HG02798 (cell line): ENCODE data around the gene ALOX5.
"Not testable (repeated sequence)": the region's sequence is repeated elsewhere in the genome, so short reads cannot be mapped to it uniquely, and the experiment has no call there.

Experiments
- ATAC-seq: cut with Tn5 transposase; IDR thresholded peaks from one replicate; pipeline ENCODE4 v1.9.1; 2021; ENCODE audit warnings: mild to moderate bottlenecking; ENCODE audit not compliant: unreplicated experiment, poor library complexity

The ALOX5 gene

GRCh38 chr10:45373003-45373575 lies 927 bp upstream of the ALOX5 start:
- peak; percentile 41 for ATAC-seq

DNA sequence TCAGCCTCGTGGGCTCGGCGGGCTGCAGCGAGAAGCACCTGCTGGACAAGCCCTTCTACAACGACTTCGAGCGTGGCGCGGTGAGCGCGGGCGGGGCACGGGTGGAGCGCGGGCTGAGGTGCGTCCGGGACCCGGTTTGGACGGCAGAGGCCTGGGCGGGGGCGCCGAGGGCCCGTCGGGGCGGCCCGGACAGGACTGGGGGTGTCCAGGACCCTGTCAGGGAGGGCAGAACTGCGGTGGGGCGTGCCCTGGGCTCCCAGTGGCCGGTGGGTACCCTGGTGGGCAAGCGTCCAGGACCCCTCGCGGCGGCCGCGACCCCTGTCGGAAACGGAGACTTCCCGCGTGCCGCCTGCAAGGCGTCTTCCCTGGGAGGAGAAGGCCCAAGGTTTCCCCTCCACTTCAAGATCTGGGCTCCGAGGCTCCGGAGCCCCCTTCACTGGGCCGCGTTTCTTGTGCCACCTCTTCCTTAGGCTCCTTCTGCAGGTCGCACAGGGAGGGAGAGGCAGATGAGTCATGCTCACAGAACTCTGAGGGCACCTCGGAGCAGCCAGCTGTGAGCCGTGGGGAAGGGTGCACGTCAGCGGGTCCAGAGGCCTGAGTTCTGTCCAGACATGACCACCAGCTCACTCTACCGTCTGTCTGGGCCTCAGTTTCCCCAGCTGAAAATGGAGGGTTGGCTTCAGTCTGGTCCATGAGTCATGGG lies 485 bp downstream of the ALOX5 start:
- peak; percentile 10 for ATAC-seq

- ATAC-seq = no peak
Measured at GRCh38 chr10:45375101-45375500, 1.1 kb downstream of the ALOX5 start.

DNA sequence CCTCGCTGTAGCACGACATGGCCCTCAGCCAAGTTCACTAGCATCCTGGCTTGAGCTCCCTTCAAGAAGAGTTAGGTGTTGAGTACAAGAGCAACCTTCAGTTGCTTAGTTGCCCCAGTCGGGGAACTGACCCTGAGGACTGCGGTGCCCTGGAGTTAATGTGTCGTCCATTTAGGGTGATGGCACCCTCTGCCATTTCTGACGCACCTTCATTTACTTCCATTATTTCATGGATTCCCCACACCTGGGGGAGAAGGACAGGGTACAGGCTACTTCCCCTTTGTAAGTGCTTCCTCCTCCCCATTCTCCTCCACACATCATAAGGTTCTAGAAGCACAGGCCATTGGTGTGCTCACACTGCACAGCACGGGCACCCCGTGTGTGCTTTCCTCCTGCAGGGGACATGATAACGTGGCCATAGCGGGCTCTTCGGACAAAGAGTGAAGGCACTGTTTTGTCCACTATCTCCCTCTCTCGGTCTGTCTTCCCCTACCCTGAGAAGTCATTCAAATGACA lies 1.8 kb downstream of the ALOX5 start:
- ATAC-seq = no peak

GRCh38 chr10:45376371-45376801 lies 2.4 kb downstream of the ALOX5 start:
- ATAC-seq = no peak

DNA sequence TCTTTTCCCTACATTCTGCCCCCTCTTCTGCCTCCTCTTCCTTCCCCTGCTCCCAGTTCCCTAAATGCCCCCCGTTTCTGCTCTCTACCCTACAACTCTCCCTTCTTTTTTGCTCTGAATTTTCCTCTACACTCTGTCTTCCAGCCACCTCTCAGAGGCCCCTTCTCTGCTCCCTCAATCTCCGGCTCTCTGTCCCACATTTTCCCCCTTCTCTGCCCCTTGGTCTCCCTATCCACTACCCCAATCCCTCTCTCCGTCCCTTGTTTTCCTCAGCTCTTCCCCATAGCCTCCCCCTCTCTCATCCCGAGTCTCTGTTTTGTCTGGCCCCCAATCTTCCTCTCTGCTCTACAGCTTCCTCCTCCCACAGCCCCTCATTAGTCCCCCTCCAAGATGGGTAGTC lies 3.3 kb downstream of the ALOX5 start:
- ATAC-seq = no peak

DNA sequence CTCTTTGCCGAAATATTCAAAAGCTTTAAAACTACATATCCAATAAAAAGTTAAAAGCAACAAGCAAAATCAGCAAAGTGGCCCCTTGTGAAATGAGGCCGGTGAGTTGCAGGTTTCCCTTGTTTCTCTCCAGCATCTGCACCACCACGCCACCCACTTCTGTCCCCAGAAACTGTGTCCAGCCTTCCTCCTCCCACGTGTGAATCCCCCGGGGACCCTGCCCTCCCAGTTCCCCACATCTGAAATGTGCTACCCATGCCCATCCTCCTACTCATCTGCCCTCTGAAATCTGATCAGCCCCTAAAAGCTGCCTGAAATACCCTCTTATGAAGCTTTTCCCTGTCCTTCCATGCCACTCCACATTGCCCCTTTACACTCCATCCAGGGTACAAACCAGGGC lies 3.8 kb downstream of the ALOX5 start:
- no peak for ATAC-seq

- no peak for ATAC-seq
Measured at GRCh38 chr10:45378914-45379726, 5.1 kb downstream of the ALOX5 start.

GRCh38 chr10:45379891-45380540 lies 6.0 kb downstream of the ALOX5 start:
- ATAC-seq = peak; percentile 60

GRCh38 chr10:45380903-45381620 lies 7.0 kb downstream of the ALOX5 start:
- no peak for ATAC-seq

DNA sequence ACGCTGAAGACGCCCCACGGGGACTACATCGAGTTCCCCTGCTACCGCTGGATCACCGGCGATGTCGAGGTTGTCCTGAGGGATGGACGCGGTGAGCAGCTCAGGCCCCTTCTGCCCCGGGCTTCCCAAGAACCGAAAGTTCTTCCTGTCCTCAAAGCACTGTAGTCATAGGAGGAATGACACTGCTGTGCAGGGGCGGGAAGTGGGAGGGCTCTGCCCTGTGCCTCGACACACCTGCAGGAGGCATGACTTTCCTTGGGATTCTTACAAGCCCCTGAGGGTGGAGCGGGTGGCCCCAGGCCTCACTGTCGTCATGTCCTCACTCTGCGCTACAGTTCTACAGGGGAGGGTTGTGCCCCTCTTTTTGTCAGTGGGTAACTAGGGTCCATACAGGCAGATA lies 8.6 kb downstream of the ALOX5 start:
- ATAC-seq = no peak

- no peak for ATAC-seq
Measured at GRCh38 chr10:45383682-45384330, 9.8 kb downstream of the ALOX5 start.

GRCh38 chr10:45386657-45387056 lies 12.6 kb downstream of the ALOX5 start:
- no peak for ATAC-seq

DNA sequence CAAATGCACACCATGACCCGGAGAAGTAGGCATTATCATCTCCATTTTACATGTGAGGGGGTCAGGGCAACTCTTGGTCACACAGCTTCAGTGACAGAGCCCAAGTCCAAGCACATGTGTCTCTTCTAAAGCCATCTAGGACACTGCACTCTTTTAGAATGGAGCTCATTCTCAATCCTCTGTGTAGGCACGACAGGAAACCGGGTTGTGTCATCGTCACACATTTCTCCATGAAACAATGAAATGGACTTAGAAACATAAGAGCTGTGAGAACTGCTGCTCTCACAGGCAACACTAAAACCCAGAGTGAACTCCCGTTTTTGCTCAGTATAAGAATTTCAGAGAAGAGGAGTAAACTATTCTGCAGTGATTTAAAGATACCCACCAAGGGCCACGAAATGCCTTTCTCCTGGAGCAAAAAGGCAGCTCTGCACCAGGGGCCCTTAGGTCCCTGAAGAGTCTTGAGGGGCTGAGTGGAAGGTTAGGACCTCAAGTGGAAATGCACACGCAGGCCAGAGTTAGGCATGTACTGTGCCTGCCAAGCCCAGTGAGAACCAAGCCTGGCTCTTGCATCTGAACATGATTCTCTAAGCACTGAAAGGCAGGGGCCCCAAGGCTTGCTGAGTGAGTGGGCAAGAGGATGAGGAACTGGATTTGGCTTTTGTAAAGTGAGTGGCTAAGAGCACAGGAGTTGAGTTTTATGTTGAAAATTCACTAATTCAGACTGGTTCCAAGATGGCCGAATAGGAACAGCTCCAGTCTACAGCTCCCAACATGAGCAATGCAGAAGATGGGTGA lies 13.3 kb downstream of the ALOX5 start:
- ATAC-seq = no peak

GRCh38 chr10:45389671-45390070 lies 15.7 kb downstream of the ALOX5 start:
- ATAC-seq = not testable (repeated sequence)

- ATAC-seq = not testable (repeated sequence)
Measured at GRCh38 chr10:45391636-45392035, 17.6 kb downstream of the ALOX5 start.

- ATAC-seq = no peak
Measured at GRCh38 chr10:45395554-45395953, 21.5 kb downstream of the ALOX5 start.

GRCh38 chr10:45398595-45398994 lies 24.6 kb downstream of the ALOX5 start:
- no peak for ATAC-seq

GRCh38 chr10:45399113-45399512 lies 25.1 kb downstream of the ALOX5 start:
- ATAC-seq = no peak
